Trophoblast cell (in vitro differentiated cells and primary cell): ENCODE results near the gene MSH3.
"Not testable (repeated sequence)": the region's sequence is repeated elsewhere in the genome, so short reads cannot be mapped to it uniquely, and the experiment has no call there.

Experiments used
- DNase-seq, 2 donors: peaks; one replicate each; pipeline ENCODE4 v3.0.0-alpha.2; 2016
- H2AFZ ChIP-seq: 2 replicates; pipeline ENCODE4 v1.6.1; 2013; ENCODE audit warnings: low read length, moderate library complexity, mild to moderate bottlenecking; ENCODE audit not compliant: insufficient read depth, poor library complexity
- H2AK5ac ChIP-seq: 2 replicates; pipeline ENCODE4 v1.6.1; 2013; ENCODE audit warnings: mild to moderate bottlenecking, low read length
- H2BK120ac ChIP-seq: 2 replicates; pipeline ENCODE4 v1.6.1; 2013; ENCODE audit warnings: low read length, mild to moderate bottlenecking, moderate library complexity; ENCODE audit not compliant: insufficient read depth, poor library complexity
- H2BK12ac ChIP-seq: 2 replicates; pipeline ENCODE4 v1.6.1; 2013; ENCODE audit warnings: mild to moderate bottlenecking, low read length, moderate library complexity
- H2BK5ac ChIP-seq: 2 replicates; pipeline ENCODE4 v1.6.1; 2013; ENCODE audit warnings: low read length, low read depth, moderate library complexity, mild to moderate bottlenecking; ENCODE audit not compliant: poor library complexity
- H3K14ac ChIP-seq: 2 replicates; pipeline ENCODE4 v1.6.1; 2013; ENCODE audit warnings: mild to moderate bottlenecking, low read length
- H3K18ac ChIP-seq: 2 replicates; pipeline ENCODE4 v1.6.1; 2013; ENCODE audit warnings: mild to moderate bottlenecking, low read length
- H3K23ac ChIP-seq: 2 replicates; pipeline ENCODE4 v1.6.1; 2013; ENCODE audit warnings: low read length
- H3K27ac ChIP-seq: 2 replicates; pipeline ENCODE4 v1.5.1; 2013; ENCODE audit warnings: low read depth, mild to moderate bottlenecking, inconsistent platforms, low read length, moderate library complexity
- H3K27me3 ChIP-seq: 2 replicates; pipeline ENCODE4 v1.6.1; 2013; ENCODE audit warnings: inconsistent platforms, mild to moderate bottlenecking, low read length, moderate library complexity; ENCODE audit not compliant: insufficient read depth
- H3K36me3 ChIP-seq, 2 experiments: 1 replicate in 1 of 2; 2 replicates in 1 of 2; pipeline ENCODE4 v1.6.1; 2013; ENCODE audit warnings: low read length in 2 of 2, mild to moderate bottlenecking in 2 of 2, moderate library complexity in 1 of 2; ENCODE audit not compliant: insufficient read depth in 2 of 2, control insufficient read depth in 1 of 2
- H3K4ac ChIP-seq: 2 replicates; pipeline ENCODE4 v1.6.1; 2013; ENCODE audit warnings: low read depth, mild to moderate bottlenecking, low read length, moderate library complexity
- H3K4me1 ChIP-seq, 2 experiments: 1 replicate in 1 of 2; 2 replicates in 1 of 2; pipeline ENCODE4 v1.6.1; 2013; ENCODE audit warnings: low read length in 2 of 2, mild to moderate bottlenecking in 2 of 2, moderate library complexity in 1 of 2; ENCODE audit not compliant: insufficient read depth in 2 of 2, control insufficient read depth in 1 of 2
- H3K4me2 ChIP-seq: 2 replicates; pipeline ENCODE4 v1.6.1; 2013; ENCODE audit warnings: inconsistent platforms, mild to moderate bottlenecking, low read length, moderate library complexity
- H3K4me3 ChIP-seq: 2 replicates; pipeline ENCODE4 v1.5.1; 2013; ENCODE audit warnings: mild to moderate bottlenecking, low read depth, low read length, inconsistent platforms
- H3K79me1 ChIP-seq: one replicate; pipeline ENCODE4 v1.6.1; 2013; ENCODE audit warnings: low read length
- H3K79me2 ChIP-seq: 2 replicates; pipeline ENCODE4 v1.6.1; 2013; ENCODE audit warnings: low read length, mild to moderate bottlenecking; ENCODE audit not compliant: control insufficient read depth, insufficient read depth, poor library complexity
- H3K9ac ChIP-seq: 2 replicates; pipeline ENCODE4 v1.6.1; 2013; ENCODE audit warnings: mild to moderate bottlenecking, low read length
- H3K9me3 ChIP-seq: 2 replicates; pipeline ENCODE4 v1.6.1; 2013; ENCODE audit warnings: low read depth, mild to moderate bottlenecking, control low read depth, inconsistent platforms, low read length; ENCODE audit not compliant: insufficient read depth
- H4K12ac ChIP-seq: 2 replicates; pipeline ENCODE4 v1.6.1; 2013; ENCODE audit warnings: low read depth, mild to moderate bottlenecking, low read length, moderate library complexity
- H4K8ac ChIP-seq: 2 replicates; pipeline ENCODE4 v1.6.1; 2013; ENCODE audit warnings: low read depth, mild to moderate bottlenecking, low read length, moderate library complexity
- H4K91ac ChIP-seq: one replicate; pipeline ENCODE4 v1.6.1; 2013; ENCODE audit warnings: low read depth, mild to moderate bottlenecking, low read length, moderate library complexity
- WGBS: extraction: QIAGEN DNeasy Blood & Tissue Kit; methylation state at CpG from one replicate; pipeline ENCODE4 v1.1.7; 2013; ENCODE audit warnings: missing lambda C conversion rate; ENCODE audit not compliant: insufficient read length, insufficient coverage; ENCODE audit errors: extremely low coverage; 5-methylcytosine and 5-hydroxymethylcytosine counted together

The MSH3 gene

GRCh38 chr5:80877592-80877991, 223.1 kb downstream of the MSH3 start:
- peak overlapping the region; percentile 75 for H2BK5ac ChIP-seq
- H3K4me1 ChIP-seq, result peaks cover 4 to 8% of the 10 kb centered on the region in 2 experiments
- peak overlapping the region; percentile 6 for H4K12ac ChIP-seq
- H4K8ac ChIP-seq, result peak overlapping the region; percentile 40
- peak overlapping the region; percentile 40 for H2AK5ac ChIP-seq
- no peak overlapping the region for H3K4me2 ChIP-seq
- peak overlapping the region; percentile 90 for H2BK12ac ChIP-seq
- H3K36me3 ChIP-seq, result peaks cover 0 to 2% of the 10 kb centered on the region in 2 experiments
- peak overlapping the region; percentile 73 for H2BK120ac ChIP-seq
- H3K4ac ChIP-seq, result no peak overlapping the region
- peak overlapping the region; percentile 80 for H3K27ac ChIP-seq
- DNase-seq, result peak in 1 of 2 donors; percentile 28
- no peak overlapping the region for H2AFZ ChIP-seq
- WGBS, result no CpG with 5 or more reads among the region's 3 CpGs
- H3K27me3 ChIP-seq, result no peaks in the 10 kb centered on the region
- no peak overlapping the region for H3K9ac ChIP-seq
- H3K9me3 ChIP-seq, result no peaks in the 10 kb centered on the region
- H3K79me2 ChIP-seq, result no peaks in the 10 kb centered on the region
- peak overlapping the region; percentile 45 for H3K18ac ChIP-seq
- H3K79me1 ChIP-seq, result peaks cover 5% of the 10 kb centered on the region
- H3K23ac ChIP-seq, result peak overlapping the region; percentile 60
- H3K14ac ChIP-seq, result peak overlapping the region; percentile 61
- H3K4me3 ChIP-seq, result no peak overlapping the region
- H4K91ac ChIP-seq, result peak overlapping the region; percentile 63

DNA sequence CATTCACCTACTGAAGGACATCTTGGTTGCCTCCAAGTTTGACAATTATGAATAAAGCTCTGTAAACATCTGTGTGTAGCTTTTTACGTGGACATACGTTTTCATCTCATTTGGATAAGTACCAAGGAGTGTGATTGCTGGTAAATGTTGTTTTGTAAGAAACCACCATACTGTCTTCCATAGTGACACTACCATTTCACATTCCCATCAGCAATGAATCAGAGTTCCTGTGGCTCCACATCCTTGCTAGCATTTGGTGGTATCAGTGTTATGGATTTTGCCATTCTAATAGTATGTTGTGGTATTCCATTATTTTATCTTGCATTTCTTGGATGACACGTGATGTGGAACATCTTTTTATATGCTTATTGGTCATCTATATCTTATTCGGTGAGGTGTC, 227.3 kb downstream of the MSH3 start:
- H3K4me3 ChIP-seq, result no peak overlapping the region
- peak in 1 of 2 donors; percentile 61 for DNase-seq
- H3K27ac ChIP-seq, result no peak overlapping the region
- no peak overlapping the region for H3K9ac ChIP-seq
- no peak overlapping the region for H3K14ac ChIP-seq
- no peak overlapping the region for H2AFZ ChIP-seq
- H3K4me1 ChIP-seq, result peaks cover 8 to 23% of the 10 kb centered on the region in 2 experiments
- H3K4me2 ChIP-seq, result no peak overlapping the region
- no CpG with 5 or more reads among the region's 4 CpGs for WGBS
- no peak overlapping the region for H4K8ac ChIP-seq
- H4K12ac ChIP-seq, result no peak overlapping the region
- no peak overlapping the region for H2BK120ac ChIP-seq
- H3K36me3 ChIP-seq, result no peaks in the 10 kb centered on the region
- peaks cover 20% of the 10 kb centered on the region for H3K79me1 ChIP-seq
- H4K91ac ChIP-seq, result no peak overlapping the region
- no peak overlapping the region for H2AK5ac ChIP-seq
- H3K9me3 ChIP-seq, result no peaks in the 10 kb centered on the region
- H3K18ac ChIP-seq, result no peak overlapping the region
- no peak overlapping the region for H3K4ac ChIP-seq
- H3K79me2 ChIP-seq, result no peaks in the 10 kb centered on the region
- H3K23ac ChIP-seq, result no peak overlapping the region
- no peak overlapping the region for H2BK12ac ChIP-seq
- no peak overlapping the region for H2BK5ac ChIP-seq
- H3K27me3 ChIP-seq, result no peaks in the 10 kb centered on the region

DNA sequence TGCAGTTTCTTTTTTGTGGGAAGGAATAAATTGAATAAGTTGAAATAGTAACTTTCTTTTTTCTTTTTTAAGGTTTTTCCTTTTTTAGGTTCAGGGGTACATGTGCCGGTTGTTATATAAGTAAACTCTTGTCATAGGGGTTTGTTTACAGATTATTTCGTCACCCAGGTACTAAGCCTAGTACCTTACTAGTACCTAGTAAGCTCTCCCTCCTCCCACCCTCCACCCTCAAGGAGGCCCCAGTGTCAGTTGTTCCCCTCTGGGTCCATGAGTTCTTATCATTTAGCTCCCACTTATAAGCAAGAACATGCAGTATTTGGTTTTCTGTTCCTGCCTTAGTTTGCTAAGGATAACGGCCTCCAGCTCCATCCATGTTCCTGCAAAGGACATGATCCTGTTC, 228.9 kb downstream of the MSH3 start:
- no CpG with 5 or more reads among the region's 3 CpGs for WGBS

GRCh38 chr5:80884086-80884813, 229.8 kb downstream of the MSH3 start:
- Histone ChIP-seq H3K14ac (peak overlapping the region; percentile 48), H4K91ac (peak overlapping the region; percentile 39), H3K4ac (peak overlapping the region; percentile 72), H3K4me2 (peak overlapping the region; percentile 32), H2BK12ac (peak overlapping the region; percentile 85), H2BK5ac (peak overlapping the region; percentile 83), H3K23ac (no peak overlapping the region), H4K8ac (peak overlapping the region; percentile 80), H4K12ac (peak overlapping the region; percentile 36), H2BK120ac (peak overlapping the region; percentile 83), H3K4me1 (peaks cover 3 to 17% of the 10 kb centered on the region in 2 experiments), H3K27me3 (no peaks in the 10 kb centered on the region), H2AK5ac (no peak overlapping the region), H3K18ac (no peak overlapping the region), H3K9me3 (no peaks in the 10 kb centered on the region), H2AFZ (no peak overlapping the region), H3K4me3 (no peak overlapping the region), H3K36me3 (no peaks in the 10 kb centered on the region), H3K79me1 (peaks cover 15% of the 10 kb centered on the region), H3K9ac (no peak overlapping the region), H3K27ac (peak overlapping the region; percentile 78), H3K79me2 (no peaks in the 10 kb centered on the region)
- DNase-seq, result no peak
- WGBS, result no CpG with 5 or more reads among the region's 3 CpGs

More for the DNA sequence above, 228.9 kb downstream of the MSH3 start:
- H3K4me3 ChIP-seq, H3K4ac ChIP-seq, H3K27me3 ChIP-seq, H2BK120ac ChIP-seq, DNase-seq, H4K8ac ChIP-seq, H3K23ac ChIP-seq, H3K18ac ChIP-seq, H2AFZ ChIP-seq, H3K27ac ChIP-seq, H2BK5ac ChIP-seq, H2AK5ac ChIP-seq, H3K14ac ChIP-seq, H3K36me3 ChIP-seq, H4K12ac ChIP-seq, H3K9me3 ChIP-seq, H3K79me2 ChIP-seq, H2BK12ac ChIP-seq, H3K9ac ChIP-seq, H3K4me2 ChIP-seq: not testable (repeated sequence)
- Histone ChIP-seq H3K79me1 (peaks cover 15% of the 10 kb centered on the region), H3K4me1 (peaks cover 3 to 17% of the 10 kb centered on the region in 2 experiments), H4K91ac (peak overlapping the region; percentile 70)
